IMR-90 (cell line): ENCODE data around the gene MAN1C1. TPM values are rescaled to one million over a fixed set of nuclear protein-coding genes. Genes with fewer than 3 reads are reported as not detected.

Experiments used
- ATAC-seq: fragments of 200-7000 bp; cut with Tn5 transposase; 2 replicates; pipeline ENCODE4 v1.9.1; 2020; ENCODE audit warnings: low read depth, mild to moderate bottlenecking, moderate library complexity
- BruUV-seq: library from RNA; stranded (reverse); fragments of 400-500 nt; replicated peaks from 2 replicates; lab custom pipeline; 2021; lab: Mats Ljungman, UMichigan
- CTCF ChIA-PET: fragments of 300-600 bp; formaldehyde crosslinking; extraction: SDS; loops from one replicate; lab custom pipeline; 2021; ENCODE audit warnings: antibody characterized with exemption; lab: Yijun Ruan, JAX
- POLR2A ChIA-PET: fragments of 300-600 bp; sonication (Branson Sonifier 250); formaldehyde crosslinking; loops from one replicate; lab custom pipeline; 2022; ENCODE audit warnings: antibody characterized with exemption; ENCODE audit not compliant: unreplicated experiment; lab: Charles Lee
- DNase-seq: peaks from one replicate; pipeline ENCODE4 v3.0.0; 2013
- H2AFZ ChIP-seq: replicated peaks from 2 replicates; pipeline ENCODE3; 2013; ENCODE audit warnings: low read length, mild to moderate bottlenecking; ENCODE audit not compliant: poor library complexity
- H2AK5ac ChIP-seq: 2 replicates; pipeline ENCODE4 v1.6.1; 2013; ENCODE audit warnings: low read depth, low read length, inconsistent platforms
- H2AK9ac ChIP-seq: replicated peaks from 2 replicates; pipeline ENCODE3; 2013; ENCODE audit warnings: mild to moderate bottlenecking, low read depth, low read length, moderate library complexity; ENCODE audit not compliant: poor library complexity
- H2BK120ac ChIP-seq: 2 replicates; pipeline ENCODE4 v1.6.1; 2013; ENCODE audit warnings: low read depth, low read length, inconsistent platforms
- H2BK15ac ChIP-seq: 3 replicates; pipeline ENCODE4 v1.6.1; 2013; ENCODE audit warnings: low read depth, low read length, inconsistent platforms
- H2BK20ac ChIP-seq: 2 replicates; pipeline ENCODE4 v1.6.1; 2013; ENCODE audit warnings: low read depth, mild to moderate bottlenecking, inconsistent platforms, low read length, moderate library complexity
- H2BK5ac ChIP-seq: 2 replicates; pipeline ENCODE4 v1.6.1; 2013; ENCODE audit warnings: mild to moderate bottlenecking, low read depth, low read length, inconsistent platforms; ENCODE audit not compliant: poor library complexity, severe bottlenecking
- H3K14ac ChIP-seq: replicated peaks from 2 replicates; pipeline ENCODE4 v1.6.1; 2013; ENCODE audit warnings: low read depth, low read length, inconsistent platforms
- H3K18ac ChIP-seq: 2 replicates; pipeline ENCODE4 v1.6.1; 2013; ENCODE audit warnings: low read depth, low read length, control low read depth
- H3K23ac ChIP-seq: 2 replicates; pipeline ENCODE4 v1.6.1; 2013; ENCODE audit warnings: low read depth, low read length, inconsistent platforms
- H3K27ac ChIP-seq: 2 replicates; pipeline ENCODE4 v1.5.1; 2013; ENCODE audit warnings: mild to moderate bottlenecking, control low read depth, low read length; ENCODE audit not compliant: insufficient read depth
- H3K27me3 ChIP-seq: 2 replicates; pipeline ENCODE4 v1.6.1; 2013; ENCODE audit warnings: low read length; ENCODE audit not compliant: control insufficient read depth, insufficient read depth
- H3K36me3 ChIP-seq: 2 replicates; pipeline ENCODE4 v1.6.1; 2013; ENCODE audit warnings: low read length, mixed read lengths; ENCODE audit not compliant: control insufficient read depth, insufficient read depth
- H3K4ac ChIP-seq: 2 replicates; pipeline ENCODE4 v1.6.1; 2013; ENCODE audit warnings: low read depth, low read length, inconsistent platforms
- H3K4me1 ChIP-seq: 2 replicates; pipeline ENCODE4 v1.6.1; 2013; ENCODE audit warnings: low read length, mixed read lengths; ENCODE audit not compliant: control insufficient read depth, insufficient read depth
- H3K4me2 ChIP-seq: 2 replicates; pipeline ENCODE4 v1.6.1; 2013; ENCODE audit warnings: low read depth, mild to moderate bottlenecking, control low read depth, low read length, moderate library complexity
- H3K4me3 ChIP-seq: 2 replicates; pipeline ENCODE4 v1.5.1; 2013; ENCODE audit warnings: low read depth, mild to moderate bottlenecking, control low read depth, low read length, moderate library complexity; ENCODE audit not compliant: insufficient read depth
- H3K56ac ChIP-seq: 2 replicates; pipeline ENCODE4 v1.6.1; 2013; ENCODE audit warnings: low read length, inconsistent platforms; ENCODE audit not compliant: insufficient read depth; ENCODE audit errors: extremely low read depth
- H3K79me1 ChIP-seq, 2 experiments: 2 replicates each; pipeline ENCODE4 v1.6.1; 2013; ENCODE audit warnings: low read length in 2 of 2, inconsistent platforms in 1 of 2, low read depth in 1 of 2
- H3K9ac ChIP-seq: 2 replicates; pipeline ENCODE4 v1.6.1; 2013; ENCODE audit warnings: low read depth, low read length, control low read depth
- H3K9me1 ChIP-seq: 2 replicates; pipeline ENCODE4 v1.6.1; 2013; ENCODE audit warnings: low read length, inconsistent platforms; ENCODE audit not compliant: insufficient read depth
- H3K9me3 ChIP-seq: 2 replicates; pipeline ENCODE4 v1.6.1; 2013; ENCODE audit warnings: low read length; ENCODE audit not compliant: control insufficient read depth, insufficient read depth
- H4K20me1 ChIP-seq: 2 replicates; pipeline ENCODE4 v1.6.1; 2013; ENCODE audit warnings: low read length, inconsistent platforms; ENCODE audit not compliant: insufficient read depth
- H4K5ac ChIP-seq: 2 replicates; pipeline ENCODE4 v1.6.1; 2013; ENCODE audit warnings: mild to moderate bottlenecking, low read depth, low read length, control low read depth
- H4K8ac ChIP-seq, 2 experiments: 2 replicates each; pipeline ENCODE4 v1.6.1; 2013; ENCODE audit warnings: low read depth in 2 of 2, low read length in 2 of 2, control low read depth in 1 of 2, inconsistent platforms in 1 of 2
- H4K91ac ChIP-seq: 2 replicates; pipeline ENCODE4 v1.6.1; 2013; ENCODE audit warnings: low read depth, low read length, inconsistent platforms; ENCODE audit not compliant: insufficient read depth
- BHLHE40 ChIP-seq: fragments of 150-350 bp; IDR thresholded peaks from 2 replicates; pipeline ENCODE4 v1.6.1; 2016; ENCODE audit warnings: mild to moderate bottlenecking, low read depth, low read length
- CHD1 ChIP-seq: IDR thresholded peaks from 2 replicates; pipeline ENCODE4 v1.6.1; 2012; ENCODE audit warnings: low read depth, low read length, improper control_type of control experiment
- FOS ChIP-seq: fragments of 150-350 bp; IDR thresholded peaks from 2 replicates; pipeline ENCODE4 v1.6.1; 2016; ENCODE audit warnings: low read depth, low read length
- MAZ ChIP-seq: IDR thresholded peaks from 2 replicates; pipeline ENCODE4 v1.6.1; 2012; ENCODE audit warnings: low read depth, mild to moderate bottlenecking, low read length, improper control_type of control experiment, moderate library complexity, borderline replicate concordance
- MXI1 ChIP-seq: IDR thresholded peaks from 2 replicates; pipeline ENCODE4 v1.6.1; 2012; ENCODE audit warnings: low read depth, mild to moderate bottlenecking, low read length, moderate library complexity, borderline replicate concordance
- NFE2L2 ChIP-seq: fragments of 150-350 bp; IDR thresholded peaks from 2 replicates; pipeline ENCODE4 v1.6.1; 2016; ENCODE audit warnings: low read depth, mild to moderate bottlenecking, low read length
- POLR2A ChIP-seq: IDR thresholded peaks from 2 replicates; pipeline ENCODE4 v1.6.1; 2012; ENCODE audit warnings: mild to moderate bottlenecking, low read depth, low read length
- RAD21 ChIP-seq: IDR thresholded peaks from 2 replicates; pipeline ENCODE4 v1.6.1; 2012; ENCODE audit warnings: low read length, improper control_type of control experiment
- RCOR1 ChIP-seq: IDR thresholded peaks from 2 replicates; pipeline ENCODE4 v1.6.1; 2012; ENCODE audit warnings: mild to moderate bottlenecking, low read length, improper control_type of control experiment; ENCODE audit not compliant: insufficient replicate concordance
- RFX5 ChIP-seq: IDR thresholded peaks from 2 replicates; pipeline ENCODE4 v1.8.0; 2012; ENCODE audit warnings: low read depth, mild to moderate bottlenecking, low read length, moderate library complexity
- SMC3 ChIP-seq: fragments of 150-350 bp; IDR thresholded peaks from 2 replicates; pipeline ENCODE4 v1.6.1; 2016; ENCODE audit warnings: low read depth, mild to moderate bottlenecking, antibody characterized with exemption, low read length, moderate library complexity
- WGBS, 2 experiments: methylation state at CpG; one replicate each; pipeline versions ENCODE4 v1.1.5 to v1.1.7; 2013; ENCODE audit warnings: missing lambda C conversion rate in 2 of 2; ENCODE audit not compliant: insufficient read length in 1 of 2; ENCODE audit errors: extremely low coverage in 2 of 2; 5-methylcytosine and 5-hydroxymethylcytosine counted together
- dilution Hi-C: fragments of 300-500 bp; cut with HindIII; formaldehyde crosslinking; loops from one replicate; pipeline ENCODE4 v1.14.3; 2018; ENCODE audit warnings: low sequenced_read_pairs; ENCODE audit not compliant: unreplicated experiment
- in situ Hi-C: fragments of 300-500 bp; cut with MboI; formaldehyde crosslinking; loops from 3 replicates; pipeline ENCODE4 v1.14.3; 2019; ENCODE audit warnings: low sequenced_read_pairs, inconsistent platforms, mixed read lengths
- intact Hi-C: fragments of 100-400 bp; cut with micrococcal nuclease; formaldehyde crosslinking; loops from 2 replicates; pipeline ENCODE4 v1.10.0; 2022
- polyA plus RNA-seq, 3 experiments: library from polyadenylated mRNA; depleted of rRNA; stranded (reverse); fragments of >200 nt; gene quantifications; 2 replicates each; pipeline ENCODE4 v1.2.3, GENCODE V29; 2012; ENCODE audit warnings: low replicate concordance in 1 of 3
- total RNA-seq: library from RNA; depleted of rRNA; stranded (reverse); fragments of >200 nt; gene quantifications from 2 replicates; pipeline ENCODE4 v1.2.3, GENCODE V29; 2012
- TF ChIP-seq, protein P1 (sequence below): fragments of 150-350 bp; IDR thresholded peaks from 2 replicates; pipeline ENCODE4 v1.6.1; 2017; ENCODE audit warnings: mild to moderate bottlenecking, antibody characterized with exemption, low read length, low read depth
- TF ChIP-seq, protein P2 (sequence below): fragments of 150-350 bp; IDR thresholded peaks from 2 replicates; pipeline ENCODE4 v1.6.1; 2016; ENCODE audit warnings: low read depth, mild to moderate bottlenecking, low read length, moderate library complexity, borderline replicate concordance

The MAN1C1 gene
- total and polyA plus RNA-seq, 2 of the 4 experiments (the other 2 are of a cell fraction) = 3.2 to 11.3 TPM

DNA sequence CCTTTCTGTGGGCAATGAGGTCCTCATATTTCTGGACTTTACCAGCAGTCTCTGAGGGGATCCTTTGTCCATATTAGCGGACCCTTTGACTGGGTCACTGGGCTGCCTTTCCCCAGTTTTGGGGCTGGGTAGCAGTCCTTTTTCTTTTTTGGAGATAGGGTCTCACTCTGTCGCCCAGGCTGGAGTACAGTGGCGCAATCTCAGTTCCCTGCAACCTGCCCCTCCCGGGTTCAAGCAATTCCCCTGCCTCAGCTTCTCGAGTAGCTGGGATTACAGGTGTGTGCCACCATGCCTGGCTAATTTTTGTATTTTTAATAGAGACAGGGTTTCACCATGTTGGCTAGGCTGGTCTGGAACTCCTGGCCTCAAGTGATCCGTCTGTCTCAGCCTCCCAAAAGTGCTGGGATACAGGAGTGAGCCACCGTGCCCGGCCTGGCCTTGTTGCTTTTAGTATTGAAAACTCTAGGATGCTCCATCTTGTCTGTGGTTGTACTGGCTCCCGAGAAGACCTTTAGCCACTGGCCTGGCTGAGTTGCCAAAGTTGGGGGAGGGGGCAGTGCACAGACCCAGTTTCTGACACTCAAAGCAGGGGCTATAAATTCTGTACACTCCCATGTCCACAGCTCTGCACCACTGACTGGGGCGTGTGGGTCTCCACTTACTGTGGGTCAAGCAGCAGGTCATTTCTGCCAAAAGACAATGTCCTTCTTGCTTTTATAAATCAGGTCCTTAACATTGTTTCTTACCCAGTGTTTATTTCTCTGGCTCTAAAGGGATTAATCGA is 33.1 kb downstream of the MAN1C1 start:
- Histone ChIP-seq H2BK15ac (no peak overlapping the region), H3K4me1 (peaks cover 1% of the 10 kb centered on the region; the same call in 1 of the 2 replicates), H2BK20ac (no peak overlapping the region), H2AFZ (no peak overlapping the region), H4K20me1 (peaks cover 24% of the 10 kb centered on the region), H3K79me1 (peaks cover 0 to 10% of the 10 kb centered on the region in 2 experiments; a peak in 2 of 4 replicates), H2BK120ac (no peak overlapping the region), H4K8ac (no peak overlapping the region), H3K56ac (no peak overlapping the region), H3K9me1 (peaks cover 4% of the 10 kb centered on the region; the same call in 1 of the 2 replicates), H3K4me2 (no peak overlapping the region), H3K36me3 (peaks cover 16% of the 10 kb centered on the region; the same call in 1 of the 2 replicates), H4K5ac (no peak overlapping the region), H4K91ac (no peak overlapping the region), H2AK9ac (no peak overlapping the region), H3K23ac (no peak overlapping the region), H3K27me3 (no peaks in the 10 kb centered on the region), H3K9ac (no peak overlapping the region), H3K18ac (no peak overlapping the region), H2BK5ac (no peak overlapping the region), H3K9me3 (no peaks in the 10 kb centered on the region), H3K14ac (no peak overlapping the region), H3K4me3 (no peak overlapping the region), H3K4ac (no peak overlapping the region), H3K27ac (no peak overlapping the region), H2AK5ac (no peak overlapping the region)
- dilution Hi-C loops (no loop called here), intact Hi-C loops (no loop called here), in situ Hi-C loops (no loop called here)
- ChIA-PET CTCF (no interaction called here), POLR2A (no interaction called here)
- ATAC-seq (no peak), DNase-seq (no peak)
- WGBS, 2 experiments = 72% methylated on average over 4 of the region's 11 CpGs; no CpG with 5 or more reads in 1 of the 2 experiments
- TF ChIP-seq SMC3 (no peak), BHLHE40 (no peak), FOS (no peak), NFE2L2 (no peak), MXI1 (no peak), POLR2A (no peak), RAD21 (no peak), RCOR1 (no peak), CHD1 (no peak), RFX5 (no peak), MAZ (no peak)
- TF ChIP-seq, protein P1, sequence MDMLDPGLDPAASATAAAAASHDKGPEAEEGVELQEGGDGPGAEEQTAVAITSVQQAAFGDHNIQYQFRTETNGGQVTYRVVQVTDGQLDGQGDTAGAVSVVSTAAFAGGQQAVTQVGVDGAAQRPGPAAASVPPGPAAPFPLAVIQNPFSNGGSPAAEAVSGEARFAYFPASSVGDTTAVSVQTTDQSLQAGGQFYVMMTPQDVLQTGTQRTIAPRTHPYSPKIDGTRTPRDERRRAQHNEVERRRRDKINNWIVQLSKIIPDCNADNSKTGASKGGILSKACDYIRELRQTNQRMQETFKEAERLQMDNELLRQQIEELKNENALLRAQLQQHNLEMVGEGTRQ = no peak
- TF ChIP-seq, protein P2, sequence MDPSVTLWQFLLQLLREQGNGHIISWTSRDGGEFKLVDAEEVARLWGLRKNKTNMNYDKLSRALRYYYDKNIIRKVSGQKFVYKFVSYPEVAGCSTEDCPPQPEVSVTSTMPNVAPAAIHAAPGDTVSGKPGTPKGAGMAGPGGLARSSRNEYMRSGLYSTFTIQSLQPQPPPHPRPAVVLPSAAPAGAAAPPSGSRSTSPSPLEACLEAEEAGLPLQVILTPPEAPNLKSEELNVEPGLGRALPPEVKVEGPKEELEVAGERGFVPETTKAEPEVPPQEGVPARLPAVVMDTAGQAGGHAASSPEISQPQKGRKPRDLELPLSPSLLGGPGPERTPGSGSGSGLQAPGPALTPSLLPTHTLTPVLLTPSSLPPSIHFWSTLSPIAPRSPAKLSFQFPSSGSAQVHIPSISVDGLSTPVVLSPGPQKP = no peak
- BruUV-seq = no TSS peak
